Right lobe of liver (tissue), 6 donors: Measurements from ENCODE around the gene CACNA1D. TPM values are rescaled to one million over a fixed set of nuclear protein-coding genes. Genes with fewer than 3 reads are reported as not detected.

Source experiments
- ATAC-seq, 4 donors: fragments of 200-7000 bp; cut with Tn5 transposase; one replicate each; pipeline ENCODE4 v1.9.1; 2020; ENCODE audit warnings: mild to moderate bottlenecking in 4 of 4, moderate library complexity in 4 of 4
- DNase-seq, 3 donors: peaks; one replicate each; pipeline ENCODE4 v3.0.0-alpha.2; 2020
- H3K27ac ChIP-seq, 3 donors: fragments of 200-600 bp; one replicate each; pipeline ENCODE4 v1.8.0; 2022
- H3K27me3 ChIP-seq, 2 donors: fragments of 200-600 bp; one replicate each; pipeline ENCODE4 v1.8.0; 2022
- H3K36me3 ChIP-seq, 4 donors: fragments of 200-600 bp; sonication (generic) in 1 of 4; one replicate each; pipeline versions ENCODE4 v1.5.1 to v1.8.0; 2017 to 2022; ENCODE audit warnings: control low read depth in 1 of 4
- H3K4me1 ChIP-seq, 4 donors: fragments of 200-600 bp; sonication (generic) in 1 of 4; one replicate each; pipeline versions ENCODE4 v1.5.1 to v1.8.0; 2017 to 2022; ENCODE audit warnings: control low read depth in 1 of 4
- H3K4me3 ChIP-seq, 3 donors: fragments of 200-600 bp; one replicate each; pipeline ENCODE4 v1.8.0; 2022
- H3K9me3 ChIP-seq, 4 donors: fragments of 200-600 bp; sonication (generic) in 1 of 4; one replicate each; pipeline versions ENCODE4 v1.5.1 to v1.8.0; 2017 to 2022; ENCODE audit warnings: control low read depth in 1 of 4
- CTCF ChIP-seq, 4 donors: fragments of 200-600 bp in 3 of 4; fragments of 450-650 bp in 1 of 4; IDR thresholded peaks; one replicate each; pipeline versions ENCODE4 v1.5.1 to v1.8.0; 2016 to 2022; ENCODE audit warnings: antibody characterized with exemption in 4 of 4, mild to moderate bottlenecking in 2 of 4
- POLR2A ChIP-seq: fragments of 450-650 bp; IDR thresholded peaks from one replicate; pipeline ENCODE4 v1.6.1; 2017; ENCODE audit warnings: antibody characterized with exemption, mild to moderate bottlenecking
- WGBS: methylation state at CpG from one replicate; pipeline ENCODE4 v1.1.6; 2018; ENCODE audit warnings: low coverage, low lambda C conversion rate; ENCODE audit not compliant: insufficient coverage; ENCODE audit errors: missing lambda C conversion rate; 5-methylcytosine and 5-hydroxymethylcytosine counted together
- intact Hi-C, 2 donors: fragments of 100-400 bp; cut with DNase I; formaldehyde crosslinking; loops; one replicate each; pipeline versions ENCODE4 v1.11.2 to v1.14.1; 2022
- total RNA-seq, 6 experiments: library from RNA; depleted of rRNA in 2 of 6; stranded (reverse); fragments of >200 nt in 2 of 6; fragmentation: NEBNext Ultra II Directional in 3 of 6; extraction: Animal tissue kit (Norgen Biotek cat#: 25700) in 3 of 6; gene quantifications; one replicate each; pipeline versions ENCODE4 v1.1.0 to v1.2.4, GENCODE V29; 2016 to 2023
- donor health status: DM: no; HTN: yes; CAD: no.
- donor health status: DM: no; HTN: no; CAD: no.
- donor health status: DM: no; HTN: no; CAD: no.
- donor health status: DM: no; HTN: yes; CAD: no.
- donor health status: DM: no; HTN: yes; CAD: no.

The CACNA1D gene
- total RNA-seq, 6 experiments from 2014 or later = 5.5 to 12.7 (median 9.3) TPM

GRCh38 chr3:53801319-53801718, 306.9 kb downstream of the CACNA1D start:
- Histone ChIP-seq H3K4me3 (no peak overlapping the region), H3K27ac (no peak overlapping the region), H3K36me3 (no peaks in the 10 kb centered on the region), H3K4me1 (peaks cover 0 to 2% (median 0%) of the 10 kb centered on the region in 4 donors), H3K27me3 (no peaks in the 10 kb centered on the region), H3K9me3 (no peaks in the 10 kb centered on the region)
- ATAC-seq (no peak), DNase-seq (no peak)
- TF ChIP-seq CTCF (IDR thresholded peaks at IDR 0.05) (no peak), POLR2A (no peak)
- 60% methylated on average over 1 of the region's 9 CpGs for WGBS
- intact Hi-C loops = no loop called here

- WGBS = 91% methylated on average over 4 of the region's 8 CpGs
- Histone ChIP-seq H3K4me1 (peaks cover 0 to 10% (median 0%) of the 10 kb centered on the region in 4 donors), H3K9me3 (no peaks in the 10 kb centered on the region), H3K4me3 (no peak overlapping the region), H3K27me3 (no peaks in the 10 kb centered on the region), H3K36me3 (no peaks in the 10 kb centered on the region), H3K27ac (no peak overlapping the region)
- TF ChIP-seq POLR2A = no peak
- no peak for TF ChIP-seq CTCF (IDR thresholded peaks at IDR 0.05)
- no peak for DNase-seq
- intact Hi-C loops = no loop called here
- ATAC-seq = no peak
Measured at GRCh38 chr3:53802256-53802880, 308.0 kb downstream of the CACNA1D start.

GRCh38 chr3:53803124-53803815, 308.9 kb downstream of the CACNA1D start:
- Histone ChIP-seq H3K4me3 (no peak overlapping the region), H3K27ac (no peak overlapping the region), H3K4me1 (peaks cover 0 to 10% (median 0%) of the 10 kb centered on the region in 4 donors), H3K27me3 (no peaks in the 10 kb centered on the region), H3K36me3 (no peaks in the 10 kb centered on the region), H3K9me3 (no peaks in the 10 kb centered on the region)
- DNase-seq (peak in 1 of 3 donors; percentile 30), ATAC-seq (no peak)
- WGBS = 90% methylated on average over 7 of the region's 18 CpGs
- TF ChIP-seq POLR2A (no peak), CTCF (IDR thresholded peaks at IDR 0.05) (no peak)
- intact Hi-C loops = no loop called here

- no peak for DNase-seq
- H3K27ac ChIP-seq = no peak overlapping the region
- intact Hi-C loops = no loop called here
Measured at GRCh38 chr3:53803816-53804695, 309.6 kb downstream of the CACNA1D start.

More at GRCh38 chr3:53803816-53804695, 309.6 kb downstream of the CACNA1D start:
- no peaks in the 10 kb centered on the region for H3K9me3 ChIP-seq
- 62% methylated on average over 10 of the region's 20 CpGs for WGBS
- H3K4me3 ChIP-seq = no peak overlapping the region
- TF ChIP-seq CTCF (IDR thresholded peaks at IDR 0.05) (no peak), POLR2A (no peak)
- no peaks in the 10 kb centered on the region for H3K36me3 ChIP-seq
- peaks cover 0 to 10% (median 0%) of the 10 kb centered on the region in 4 donors for H3K4me1 ChIP-seq
- H3K27me3 ChIP-seq = no peaks in the 10 kb centered on the region
- ATAC-seq = no peak
